Breast epithelium (tissue), 4 donors: ENCODE results near the gene DHRS13. TPM values are rescaled to one million over a fixed set of nuclear protein-coding genes. Genes with fewer than 3 reads are reported as not detected.

Experiments used
- DNase-seq, 2 donors: peaks; one replicate each; pipeline ENCODE4 v3.0.0-alpha.2; 2019; ENCODE audit warnings: low spot score in 2 of 2
- H3K27ac ChIP-seq, 2 donors: fragments of 200-600 bp; sonication (generic) in 1 of 2; one replicate each; pipeline ENCODE4 v1.5.1; 2016 to 2019; ENCODE audit warnings: mild to moderate bottlenecking in 1 of 2
- H3K27me3 ChIP-seq, 2 donors: fragments of 200-600 bp; sonication (generic) in 1 of 2; one replicate each; pipeline versions ENCODE4 v1.5.1 to v1.6.0; 2017 to 2019; ENCODE audit warnings: control low read depth in 1 of 2, mild to moderate bottlenecking in 1 of 2
- H3K36me3 ChIP-seq: fragments of 200-600 bp; one replicate; pipeline ENCODE4 v1.5.1; 2019
- H3K4me1 ChIP-seq, 2 donors: fragments of 200-600 bp; sonication (generic); one replicate each; pipeline ENCODE4 v1.5.1; 2016 to 2019; ENCODE audit warnings: control low read depth in 1 of 2
- H3K4me3 ChIP-seq, 3 donors: fragments of 200-600 bp; sonication (generic); 1 replicate in 2 of 3; 2 replicates in 1 of 3; pipeline ENCODE4 v1.5.1; 2016 to 2019; ENCODE audit warnings: mild to moderate bottlenecking in 3 of 3, moderate library complexity in 2 of 3
- H3K9me3 ChIP-seq, 2 donors: fragments of 200-600 bp; sonication (generic) in 1 of 2; one replicate each; pipeline ENCODE4 v1.5.1; 2016 to 2019; ENCODE audit warnings: control low read depth in 1 of 2
- CTCF ChIP-seq, 3 donors: fragments of 450-650 bp; IDR thresholded peaks; one replicate each; pipeline ENCODE4 v1.5.1; 2016 to 2017; ENCODE audit warnings: antibody characterized with exemption in 3 of 3, mild to moderate bottlenecking in 3 of 3, moderate library complexity in 3 of 3
- POLR2A ChIP-seq: fragments of 450-650 bp; IDR thresholded peaks from one replicate; pipeline ENCODE4 v1.6.1; 2016; ENCODE audit warnings: antibody characterized with exemption, mild to moderate bottlenecking, moderate library complexity
- POLR2AphosphoS5 ChIP-seq, 3 donors: sonication (generic); formaldehyde crosslinking; IDR thresholded peaks; one replicate each; pipeline ENCODE4 v1.6.1; 2017; ENCODE audit warnings: antibody characterized with exemption in 3 of 3
- intact Hi-C: fragments of 100-400 bp; cut with DNase I; formaldehyde crosslinking; loops from one replicate; pipeline ENCODE4 v1.15.1; 2023; ENCODE audit warnings: low total_unique reads
- total RNA-seq, 3 donors: library from RNA; depleted of rRNA; stranded (reverse); fragments of >200 nt; gene quantifications; one replicate each; pipeline ENCODE4 v1.1.0, GENCODE V29; 2016

Gene DHRS13
- total RNA-seq, 3 donors from 2014 or later, result 3.2 to 20.6 (median 14.2) TPM

GRCh38 chr17:28871056-28871579, 31.8 kb downstream of the DHRS13 start:
- H3K4me1 ChIP-seq, result no peaks in the 10 kb centered on the region
- H3K36me3 ChIP-seq, result no peaks in the 10 kb centered on the region
- no peak overlapping the region for H3K4me3 ChIP-seq
- no peak for DNase-seq
- H3K27me3 ChIP-seq, result no peaks in the 10 kb centered on the region
- H3K27ac ChIP-seq, result no peak overlapping the region
- no peaks in the 10 kb centered on the region for H3K9me3 ChIP-seq
- TF ChIP-seq CTCF (IDR thresholded peaks at IDR 0.05) (no peak), POLR2AphosphoS5 (IDR thresholded peaks at IDR 0.05) (no peak), POLR2A (no peak)
- intact Hi-C loops, result no loop called here

GRCh38 chr17:28867276-28867675, 35.6 kb downstream of the DHRS13 start:
- H3K27ac ChIP-seq, result no peak overlapping the region
- TF ChIP-seq CTCF (IDR thresholded peaks at IDR 0.05) (no peak), POLR2A (no peak), POLR2AphosphoS5 (IDR thresholded peaks at IDR 0.05) (no peak)
- no peak for DNase-seq

GRCh38 chr17:28865946-28866752, 36.7 kb downstream of the DHRS13 start:
- H3K4me3 ChIP-seq, result no peak overlapping the region
- no peak for TF ChIP-seq POLR2AphosphoS5 (IDR thresholded peaks at IDR 0.05)
- TF ChIP-seq POLR2A, result no peak
- TF ChIP-seq CTCF (IDR thresholded peaks at IDR 0.05), result no peak
- intact Hi-C loops, result no loop called here
- H3K27ac ChIP-seq, result no peak overlapping the region
- no peak for DNase-seq
- H3K27me3 ChIP-seq, result no peaks in the 10 kb centered on the region
- no peaks in the 10 kb centered on the region for H3K9me3 ChIP-seq
- no peaks in the 10 kb centered on the region for H3K4me1 ChIP-seq
- H3K36me3 ChIP-seq, result no peaks in the 10 kb centered on the region

More at GRCh38 chr17:28867276-28867675, 35.6 kb downstream of the DHRS13 start:
- Histone ChIP-seq H3K9me3 (no peaks in the 10 kb centered on the region), H3K36me3 (no peaks in the 10 kb centered on the region), H3K4me3 (no peak overlapping the region), H3K27me3 (no peaks in the 10 kb centered on the region), H3K4me1 (no peaks in the 10 kb centered on the region)
- intact Hi-C loops, result no loop called here

- no peak overlapping the region for H3K27ac ChIP-seq
Observed at GRCh38 chr17:28864991-28865849, 37.7 kb downstream of the DHRS13 start.

More at GRCh38 chr17:28864991-28865849, 37.7 kb downstream of the DHRS13 start:
- Histone ChIP-seq H3K36me3 (peaks cover 5% of the 10 kb centered on the region), H3K9me3 (no peaks in the 10 kb centered on the region), H3K4me1 (no peaks in the 10 kb centered on the region), H3K27me3 (no peaks in the 10 kb centered on the region), H3K4me3 (no peak overlapping the region)
- TF ChIP-seq CTCF (IDR thresholded peaks at IDR 0.05) (no peak), POLR2A (no peak), POLR2AphosphoS5 (IDR thresholded peaks at IDR 0.05) (no peak)
- intact Hi-C loops, result no loop called here
- no peak for DNase-seq
